NCI-H128 (cell line): ENCODE data around the gene NHLRC4.

Experiments used
- DNase-seq: peaks from one replicate; lab custom pipeline; 2025; ENCODE audit not compliant: unreplicated experiment; lab: John Stamatoyannopoulos, UW

The NHLRC4 gene

GRCh38 chr16:566475-567372 is at the start of gene NHLRC4:
Gene NHLRC4 (plus strand): TSS chr16:567005. CDS start chr16:568048, 1,043 bp downstream.
- DNase-seq: no peak

GRCh38 chr16:518858-519257 is 47.9 kb upstream of the NHLRC4 start:
- DNase-seq: no peak

- DNase-seq: no peak
Measured at GRCh38 chr16:519425-519824, 47.4 kb upstream of the NHLRC4 start.

GRCh38 chr16:519841-520687 is 46.7 kb upstream of the NHLRC4 start:
- no peak for DNase-seq

GRCh38 chr16:520847-521246 is 46.0 kb upstream of the NHLRC4 start:
- DNase-seq: no peak

GRCh38 chr16:521381-522210 is 45.2 kb upstream of the NHLRC4 start:
- no peak for DNase-seq

- no peak for DNase-seq
Measured at GRCh38 chr16:522320-523096, 44.3 kb upstream of the NHLRC4 start.

GRCh38 chr16:523097-523741 is 43.6 kb upstream of the NHLRC4 start:
- no peak for DNase-seq

- no peak for DNase-seq
Measured at GRCh38 chr16:524274-525040, 42.3 kb upstream of the NHLRC4 start.

GRCh38 chr16:525123-525519 is 41.7 kb upstream of the NHLRC4 start:
- no peak for DNase-seq

GRCh38 chr16:525520-526180 is 41.2 kb upstream of the NHLRC4 start:
- DNase-seq: no peak

GRCh38 chr16:526181-527014 is 40.4 kb upstream of the NHLRC4 start:
- DNase-seq: no peak

GRCh38 chr16:527015-527903 is 39.5 kb upstream of the NHLRC4 start, which contains the start of gene CAPN15:
Gene CAPN15 (plus strand): TSS chr16:527712. CDS start chr16:546839, 19,127 bp downstream.
- DNase-seq: peak; percentile 83

GRCh38 chr16:528111-529011 is 38.4 kb upstream of the NHLRC4 start:
- no peak for DNase-seq

- DNase-seq: no peak
Measured at GRCh38 chr16:529012-529575, 37.7 kb upstream of the NHLRC4 start.
